ENCODE results near the gene SYT1.

Gene SYT1

GRCh38 chr12:79155683-79156082, 291.1 kb downstream of the SYT1 start:
- H3K9me3 ChIP-seq (ENCODE audit: control insufficient read depth in 1 of 2, low read length in 2 of 2), result no peaks in the 10 kb centered on the region
- no peak overlapping the region for H3K4me3 ChIP-seq (ENCODE audit: low read depth in 1 of 2, low read length in 2 of 2)
- no peaks in the 10 kb centered on the region for H3K4me1 ChIP-seq (ENCODE audit: control insufficient read depth in 1 of 2, insufficient read depth in 2 of 2, low read length in 2 of 2)
- H3K36me3 ChIP-seq (ENCODE audit: control insufficient read depth in 1 of 2, insufficient read depth in 2 of 2, low read length in 2 of 2), result no peaks in the 10 kb centered on the region
- H3K27me3 ChIP-seq (ENCODE audit: low read depth, low read length), result no peaks in the 10 kb centered on the region
- H3K27ac ChIP-seq (ENCODE audit: low read length), result no peak overlapping the region

- no peaks in the 10 kb centered on the region for H3K27me3 ChIP-seq (ENCODE audit: low read depth, low read length)
- no peaks in the 10 kb centered on the region for H3K9me3 ChIP-seq (ENCODE audit: control insufficient read depth in 1 of 2, low read length in 2 of 2)
- H3K36me3 ChIP-seq (ENCODE audit: control insufficient read depth in 1 of 2, insufficient read depth in 2 of 2, low read length in 2 of 2), result no peaks in the 10 kb centered on the region
- no peaks in the 10 kb centered on the region for H3K4me1 ChIP-seq (ENCODE audit: control insufficient read depth in 1 of 2, insufficient read depth in 2 of 2, low read length in 2 of 2)
- no peak overlapping the region for H3K27ac ChIP-seq (ENCODE audit: low read length)
- no peak overlapping the region for H3K4me3 ChIP-seq (ENCODE audit: low read depth in 1 of 2, low read length in 2 of 2)
Measured at GRCh38 chr12:79156846-79157463, 292.4 kb downstream of the SYT1 start.

- no peaks in the 10 kb centered on the region for H3K36me3 ChIP-seq (ENCODE audit: control insufficient read depth in 1 of 2, insufficient read depth in 2 of 2, low read length in 2 of 2)
- H3K9me3 ChIP-seq (ENCODE audit: control insufficient read depth in 1 of 2, low read length in 2 of 2), result no peaks in the 10 kb centered on the region
- no peaks in the 10 kb centered on the region for H3K27me3 ChIP-seq (ENCODE audit: low read depth, low read length)
- H3K4me1 ChIP-seq (ENCODE audit: control insufficient read depth in 1 of 2, insufficient read depth in 2 of 2, low read length in 2 of 2), result no peaks in the 10 kb centered on the region
- H3K4me3 ChIP-seq (ENCODE audit: low read depth in 1 of 2, low read length in 2 of 2), result no peak overlapping the region
- H3K27ac ChIP-seq (ENCODE audit: low read length), result no peak overlapping the region
Measured at GRCh38 chr12:79161249-79161934, 296.8 kb downstream of the SYT1 start.

GRCh38 chr12:79162147-79162772, 297.7 kb downstream of the SYT1 start:
- no peaks in the 10 kb centered on the region for H3K9me3 ChIP-seq (ENCODE audit: control insufficient read depth in 1 of 2, low read length in 2 of 2)
- H3K27me3 ChIP-seq (ENCODE audit: low read depth, low read length), result no peaks in the 10 kb centered on the region
- no peak overlapping the region for H3K4me3 ChIP-seq (ENCODE audit: low read depth in 1 of 2, low read length in 2 of 2)
- H3K27ac ChIP-seq (ENCODE audit: low read length), result no peak overlapping the region
- H3K4me1 ChIP-seq (ENCODE audit: control insufficient read depth in 1 of 2, insufficient read depth in 2 of 2, low read length in 2 of 2), result no peaks in the 10 kb centered on the region
- H3K36me3 ChIP-seq (ENCODE audit: control insufficient read depth in 1 of 2, insufficient read depth in 2 of 2, low read length in 2 of 2), result no peaks in the 10 kb centered on the region

GRCh38 chr12:79162948-79163347, 298.4 kb downstream of the SYT1 start:
- H3K4me1 ChIP-seq (ENCODE audit: control insufficient read depth in 1 of 2, insufficient read depth in 2 of 2, low read length in 2 of 2), result no peaks in the 10 kb centered on the region
- H3K9me3 ChIP-seq (ENCODE audit: control insufficient read depth in 1 of 2, low read length in 2 of 2), result no peaks in the 10 kb centered on the region
- no peak overlapping the region for H3K27ac ChIP-seq (ENCODE audit: low read length)
- no peak overlapping the region for H3K4me3 ChIP-seq (ENCODE audit: low read depth in 1 of 2, low read length in 2 of 2)
- H3K27me3 ChIP-seq (ENCODE audit: low read depth, low read length), result no peaks in the 10 kb centered on the region
- H3K36me3 ChIP-seq (ENCODE audit: control insufficient read depth in 1 of 2, insufficient read depth in 2 of 2, low read length in 2 of 2), result no peaks in the 10 kb centered on the region

GRCh38 chr12:79164890-79165289, 300.3 kb downstream of the SYT1 start:
- Histone ChIP-seq H3K4me1 (ENCODE audit: control insufficient read depth in 1 of 2, insufficient read depth in 2 of 2, low read length in 2 of 2) (no peaks in the 10 kb centered on the region), H3K9me3 (ENCODE audit: control insufficient read depth in 1 of 2, low read length in 2 of 2) (no peaks in the 10 kb centered on the region), H3K4me3 (ENCODE audit: low read depth in 1 of 2, low read length in 2 of 2) (no peak overlapping the region), H3K36me3 (ENCODE audit: control insufficient read depth in 1 of 2, insufficient read depth in 2 of 2, low read length in 2 of 2) (no peaks in the 10 kb centered on the region), H3K27ac (ENCODE audit: low read length) (no peak overlapping the region), H3K27me3 (ENCODE audit: low read depth, low read length) (no peaks in the 10 kb centered on the region)

GRCh38 chr12:79168687-79169086, 304.1 kb downstream of the SYT1 start:
- no peak overlapping the region for H3K27ac ChIP-seq (ENCODE audit: low read length)
- no peaks in the 10 kb centered on the region for H3K27me3 ChIP-seq (ENCODE audit: low read depth, low read length)
- no peak overlapping the region for H3K4me3 ChIP-seq (ENCODE audit: low read depth in 1 of 2, low read length in 2 of 2)
- no peaks in the 10 kb centered on the region for H3K9me3 ChIP-seq (ENCODE audit: control insufficient read depth in 1 of 2, low read length in 2 of 2)
- no peaks in the 10 kb centered on the region for H3K36me3 ChIP-seq (ENCODE audit: control insufficient read depth in 1 of 2, insufficient read depth in 2 of 2, low read length in 2 of 2)
- H3K4me1 ChIP-seq (ENCODE audit: control insufficient read depth in 1 of 2, insufficient read depth in 2 of 2, low read length in 2 of 2), result no peaks in the 10 kb centered on the region

GRCh38 chr12:79174626-79175025, 310.1 kb downstream of the SYT1 start:
- H3K27me3 ChIP-seq (ENCODE audit: low read depth, low read length), result no peaks in the 10 kb centered on the region
- no peak overlapping the region for H3K4me3 ChIP-seq (ENCODE audit: low read depth in 1 of 2, low read length in 2 of 2)
- H3K9me3 ChIP-seq (ENCODE audit: control insufficient read depth in 1 of 2, low read length in 2 of 2), result no peaks in the 10 kb centered on the region
- H3K4me1 ChIP-seq (ENCODE audit: control insufficient read depth in 1 of 2, insufficient read depth in 2 of 2, low read length in 2 of 2), result no peaks in the 10 kb centered on the region
- no peak overlapping the region for H3K27ac ChIP-seq (ENCODE audit: low read length)
- H3K36me3 ChIP-seq (ENCODE audit: control insufficient read depth in 1 of 2, insufficient read depth in 2 of 2, low read length in 2 of 2), result no peaks in the 10 kb centered on the region

- Histone ChIP-seq H3K36me3 (ENCODE audit: control insufficient read depth in 1 of 2, insufficient read depth in 2 of 2, low read length in 2 of 2) (no peaks in the 10 kb centered on the region), H3K4me1 (ENCODE audit: control insufficient read depth in 1 of 2, insufficient read depth in 2 of 2, low read length in 2 of 2) (no peaks in the 10 kb centered on the region), H3K27me3 (ENCODE audit: low read depth, low read length) (no peaks in the 10 kb centered on the region), H3K27ac (ENCODE audit: low read length) (no peak overlapping the region), H3K4me3 (ENCODE audit: low read depth in 1 of 2, low read length in 2 of 2) (no peak overlapping the region), H3K9me3 (ENCODE audit: control insufficient read depth in 1 of 2, low read length in 2 of 2) (no peaks in the 10 kb centered on the region)
Measured at GRCh38 chr12:79183003-79183402, 318.4 kb downstream of the SYT1 start.

- Histone ChIP-seq H3K27me3 (ENCODE audit: low read depth, low read length) (no peaks in the 10 kb centered on the region), H3K36me3 (ENCODE audit: control insufficient read depth in 1 of 2, insufficient read depth in 2 of 2, low read length in 2 of 2) (no peaks in the 10 kb centered on the region), H3K4me3 (ENCODE audit: low read depth in 1 of 2, low read length in 2 of 2) (no peak overlapping the region), H3K9me3 (ENCODE audit: control insufficient read depth in 1 of 2, low read length in 2 of 2) (no peaks in the 10 kb centered on the region), H3K27ac (ENCODE audit: low read length) (no peak overlapping the region), H3K4me1 (ENCODE audit: control insufficient read depth in 1 of 2, insufficient read depth in 2 of 2, low read length in 2 of 2) (no peaks in the 10 kb centered on the region)
Measured at GRCh38 chr12:79183926-79184325, 319.4 kb downstream of the SYT1 start.

GRCh38 chr12:79186506-79186905, 321.9 kb downstream of the SYT1 start:
- Histone ChIP-seq H3K36me3 (ENCODE audit: control insufficient read depth in 1 of 2, insufficient read depth in 2 of 2, low read length in 2 of 2) (no peaks in the 10 kb centered on the region), H3K27ac (ENCODE audit: low read length) (no peak overlapping the region), H3K4me3 (ENCODE audit: low read depth in 1 of 2, low read length in 2 of 2) (no peak overlapping the region), H3K4me1 (ENCODE audit: control insufficient read depth in 1 of 2, insufficient read depth in 2 of 2, low read length in 2 of 2) (no peaks in the 10 kb centered on the region), H3K9me3 (ENCODE audit: control insufficient read depth in 1 of 2, low read length in 2 of 2) (no peaks in the 10 kb centered on the region), H3K27me3 (ENCODE audit: low read depth, low read length) (no peaks in the 10 kb centered on the region)
